Neural cell (in vitro differentiated cells): ENCODE results near the gene SLC3A2.

Source experiments
- CTCF ChIP-seq: fragments of 450-650 bp; IDR thresholded peaks from 2 replicates; pipeline ENCODE4 v1.5.1; 2014; ENCODE audit warnings: antibody characterized with exemption, mild to moderate bottlenecking, moderate library complexity; ENCODE audit not compliant: poor library complexity, severe bottlenecking
- POLR2AphosphoS5 ChIP-seq: IDR thresholded peaks from 2 replicates; pipeline ENCODE4 v1.6.1; 2012

GRCh38 chr11:62860835-62861563 lies 19.7 kb upstream of the SLC3A2 start:
- no peak for TF ChIP-seq CTCF
- TF ChIP-seq POLR2AphosphoS5, result no peak
